Measurements from ENCODE around the gene FHIT.

The FHIT gene

GRCh38 chr3:59710554-59710953 lies 1540.7 kb downstream of the FHIT start:
- DNase-seq (ENCODE audit: low spot score) = no peak
- no peak overlapping the region for H3K27ac ChIP-seq
- CTCF ChIA-PET = no interaction called here
- TF ChIP-seq CTCF (conservative IDR thresholded peaks at IDR 0.05; ENCODE audit: low read depth) = no peak
- POLR2A ChIA-PET (ENCODE audit: low non-redundant PET) = no interaction called here

DNA sequence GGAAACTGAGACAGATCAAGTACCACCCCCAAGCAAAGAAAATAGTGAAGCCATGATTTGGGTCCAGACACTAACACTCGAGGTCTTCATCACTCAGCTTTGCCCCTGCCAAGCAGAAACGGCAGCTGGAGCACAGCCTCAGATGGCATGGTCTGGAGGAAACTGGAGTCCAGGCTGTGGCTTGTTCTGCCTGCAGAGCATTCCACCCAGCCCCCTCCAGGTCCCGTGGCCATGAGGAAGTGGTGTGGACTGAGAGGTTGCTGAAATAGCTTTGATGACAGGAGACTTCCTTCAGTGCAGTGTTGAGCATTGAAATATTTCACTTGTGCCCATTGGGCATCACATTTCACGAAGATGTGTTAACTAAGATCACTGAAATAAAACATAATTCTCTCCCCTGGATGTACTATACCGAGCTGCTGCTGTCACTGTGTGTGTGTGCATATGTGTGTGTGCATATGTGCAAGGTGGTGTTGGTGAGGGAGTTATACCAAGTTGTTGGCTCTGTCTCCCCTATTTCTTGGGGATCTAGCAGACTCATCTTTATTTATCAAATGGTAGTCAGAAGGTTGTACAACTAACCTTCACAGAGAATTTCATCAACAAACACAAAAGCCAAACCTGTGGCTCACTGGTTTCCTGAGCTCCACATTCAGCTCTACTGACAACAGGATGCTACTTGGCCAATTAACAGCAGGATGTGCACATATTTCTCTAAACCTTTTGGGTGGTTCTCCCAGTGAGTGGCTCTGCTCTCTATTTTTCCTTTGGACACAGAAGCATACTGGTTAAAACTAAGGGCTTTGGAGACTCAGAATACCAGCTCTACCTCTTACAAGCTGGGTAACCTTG lies 1541.3 kb downstream of the FHIT start:
- no peak overlapping the region for H3K27ac ChIP-seq
- CTCF ChIA-PET = no interaction called here
- POLR2A ChIA-PET (ENCODE audit: low non-redundant PET) = no interaction called here
- no peak for DNase-seq (ENCODE audit: low spot score)
- TF ChIP-seq CTCF (conservative IDR thresholded peaks at IDR 0.05; ENCODE audit: low read depth) = no peak

DNA sequence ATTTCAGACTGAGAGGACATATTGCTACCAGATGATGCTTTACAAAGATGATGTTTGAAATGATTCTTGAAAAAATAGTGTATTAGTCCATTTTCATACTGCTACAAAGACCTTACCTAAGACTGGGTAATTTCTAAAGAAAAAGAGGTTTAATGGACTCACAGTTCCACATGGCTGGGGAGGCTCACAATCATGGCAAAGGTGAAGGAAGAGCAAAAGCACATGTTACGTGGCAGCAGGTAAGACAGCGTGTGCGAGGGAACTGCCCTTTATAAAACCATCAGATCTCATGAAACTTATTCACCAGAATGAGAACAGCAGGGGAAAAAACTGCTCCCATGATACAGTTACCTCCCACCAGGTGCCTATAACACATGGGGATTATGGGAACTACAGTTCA lies 1543.0 kb downstream of the FHIT start:
- H3K27ac ChIP-seq = no peak overlapping the region
- ChIA-PET POLR2A (ENCODE audit: low non-redundant PET) (no interaction called here), CTCF (no interaction called here)
- TF ChIP-seq CTCF (conservative IDR thresholded peaks at IDR 0.05; ENCODE audit: low read depth) = no peak
- no peak for DNase-seq (ENCODE audit: low spot score)

DNA sequence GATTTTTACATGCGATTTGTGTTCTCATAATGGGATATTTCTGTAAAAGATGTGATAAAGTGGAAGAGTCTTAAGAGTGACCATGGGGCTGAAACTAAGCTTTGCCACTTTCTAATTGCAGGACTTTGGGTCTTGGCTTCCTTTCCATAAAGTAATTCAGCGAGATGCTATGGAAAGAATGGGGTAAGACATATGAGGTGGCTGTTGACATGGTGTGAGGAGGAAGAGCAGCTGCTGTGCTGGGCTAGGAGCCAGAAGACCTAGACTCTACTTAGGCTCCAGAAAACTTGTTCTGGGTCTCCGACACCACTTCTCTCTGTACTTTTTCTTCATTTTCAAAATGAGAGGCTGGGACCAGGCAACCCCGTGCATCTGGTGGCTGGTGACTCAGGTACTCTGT lies 1547.0 kb downstream of the FHIT start:
- ChIA-PET CTCF (no interaction called here), POLR2A (ENCODE audit: low non-redundant PET) (no interaction called here)
- TF ChIP-seq CTCF (conservative IDR thresholded peaks at IDR 0.05; ENCODE audit: low read depth) = no peak
- H3K27ac ChIP-seq = no peak overlapping the region
- DNase-seq (ENCODE audit: low spot score) = no peak

DNA sequence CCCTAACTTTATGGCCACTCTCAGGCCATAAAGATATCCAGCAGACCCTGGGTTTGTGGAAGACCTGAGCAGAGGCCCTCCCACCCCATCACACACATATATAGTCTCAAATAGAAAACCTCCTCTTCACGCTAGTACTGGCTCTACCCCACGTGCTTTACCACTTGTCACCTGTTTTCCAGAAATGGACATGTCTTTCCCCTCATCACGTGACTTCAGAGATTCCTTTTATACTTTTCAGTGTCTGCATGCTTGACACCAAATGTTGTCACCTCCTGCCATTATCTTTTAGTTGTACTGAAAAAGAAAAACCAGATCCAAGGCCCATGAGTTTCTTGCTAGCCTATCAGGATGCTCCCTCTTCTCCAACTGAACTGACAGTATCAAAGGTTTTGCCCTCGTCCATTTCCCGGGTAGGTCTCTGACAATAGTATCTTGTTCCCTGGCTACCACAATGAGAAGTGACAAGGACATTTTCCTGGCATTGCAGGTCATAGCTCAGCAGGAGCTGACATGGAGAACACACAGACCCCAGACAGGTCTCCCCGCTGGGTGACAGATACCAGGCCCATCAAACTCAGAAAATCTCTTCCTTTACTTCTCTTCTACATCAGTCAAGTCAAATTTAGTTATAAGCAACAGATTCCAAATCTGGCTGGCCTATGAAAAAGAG lies 1551.5 kb downstream of the FHIT start:
- TF ChIP-seq CTCF (conservative IDR thresholded peaks at IDR 0.05; ENCODE audit: low read depth) = no peak
- POLR2A ChIA-PET (ENCODE audit: low non-redundant PET) = no interaction called here
- CTCF ChIA-PET = interaction anchor here (0.6 kb wide), 1 partner anchor 9 kb away, joined by 3 read pairs; no protein-coding TSS in a partner anchor
- no peak overlapping the region for H3K27ac ChIP-seq
- DNase-seq (ENCODE audit: low spot score) = no peak
